ENCODE results near the gene LRP1.
A peak's percentile ranks its signal among the peaks of the same experiment; 100 is the strongest.

GRCh38 chr12:57214398-57214781 is 86.1 kb downstream of the LRP1 start:
- TF ChIP-seq CTCF (IDR thresholded peaks at IDR 0.05; ENCODE audit: poor library complexity) (peak; percentile 61), EZH2phosphoT487 (IDR thresholded peaks at IDR 0.05; ENCODE audit: low read depth, severe bottlenecking, unreplicated experiment) (no peak), EZH2 (IDR thresholded peaks at IDR 0.05; ENCODE audit: borderline replicate concordance) (no peak)
